ENCODE measurements around the gene LTA. TPM values are rescaled to one million over a fixed set of nuclear protein-coding genes. Genes with fewer than 3 reads are reported as not detected.
"Not testable (repeated sequence)": the region's sequence is repeated elsewhere in the genome, so short reads cannot be mapped to it uniquely, and the experiment has no call there.

Gene LTA
- total RNA-seq, 2 donors from 2014 or later: not detected

DNA sequence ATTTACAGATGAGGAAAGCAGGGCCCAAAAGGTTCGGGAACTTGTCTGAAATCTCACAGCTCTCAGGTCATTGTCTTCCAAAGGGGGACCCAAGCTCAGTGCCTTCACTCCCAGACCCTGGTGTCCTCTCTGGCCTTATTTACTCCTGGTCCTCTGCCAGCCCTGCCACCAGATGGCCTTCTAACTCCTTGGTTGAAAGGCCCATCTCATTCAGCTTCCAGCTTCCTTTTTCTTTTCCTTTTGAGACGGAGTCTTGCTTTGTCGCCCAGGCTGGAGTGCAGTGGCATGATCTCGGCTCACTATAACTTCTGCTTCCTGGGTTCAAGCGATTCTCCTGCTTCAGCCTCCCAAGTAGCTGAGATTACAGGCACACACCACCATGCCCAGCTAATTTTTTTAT is 20.7 kb upstream of the LTA start:
- TF ChIP-seq, protein P1, sequence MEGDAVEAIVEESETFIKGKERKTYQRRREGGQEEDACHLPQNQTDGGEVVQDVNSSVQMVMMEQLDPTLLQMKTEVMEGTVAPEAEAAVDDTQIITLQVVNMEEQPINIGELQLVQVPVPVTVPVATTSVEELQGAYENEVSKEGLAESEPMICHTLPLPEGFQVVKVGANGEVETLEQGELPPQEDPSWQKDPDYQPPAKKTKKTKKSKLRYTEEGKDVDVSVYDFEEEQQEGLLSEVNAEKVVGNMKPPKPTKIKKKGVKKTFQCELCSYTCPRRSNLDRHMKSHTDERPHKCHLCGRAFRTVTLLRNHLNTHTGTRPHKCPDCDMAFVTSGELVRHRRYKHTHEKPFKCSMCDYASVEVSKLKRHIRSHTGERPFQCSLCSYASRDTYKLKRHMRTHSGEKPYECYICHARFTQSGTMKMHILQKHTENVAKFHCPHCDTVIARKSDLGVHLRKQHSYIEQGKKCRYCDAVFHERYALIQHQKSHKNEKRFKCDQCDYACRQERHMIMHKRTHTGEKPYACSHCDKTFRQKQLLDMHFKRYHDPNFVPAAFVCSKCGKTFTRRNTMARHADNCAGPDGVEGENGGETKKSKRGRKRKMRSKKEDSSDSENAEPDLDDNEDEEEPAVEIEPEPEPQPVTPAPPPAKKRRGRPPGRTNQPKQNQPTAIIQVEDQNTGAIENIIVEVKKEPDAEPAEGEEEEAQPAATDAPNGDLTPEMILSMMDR (IDR thresholded peaks at IDR 0.05): peak in 1 of 2 donors; percentile 62
- Histone ChIP-seq H3K36me3 (peaks cover 31% of the 10 kb centered on the region), H3K27ac (peak overlapping the region in 1 of 2 donors; percentile 11)

DNA sequence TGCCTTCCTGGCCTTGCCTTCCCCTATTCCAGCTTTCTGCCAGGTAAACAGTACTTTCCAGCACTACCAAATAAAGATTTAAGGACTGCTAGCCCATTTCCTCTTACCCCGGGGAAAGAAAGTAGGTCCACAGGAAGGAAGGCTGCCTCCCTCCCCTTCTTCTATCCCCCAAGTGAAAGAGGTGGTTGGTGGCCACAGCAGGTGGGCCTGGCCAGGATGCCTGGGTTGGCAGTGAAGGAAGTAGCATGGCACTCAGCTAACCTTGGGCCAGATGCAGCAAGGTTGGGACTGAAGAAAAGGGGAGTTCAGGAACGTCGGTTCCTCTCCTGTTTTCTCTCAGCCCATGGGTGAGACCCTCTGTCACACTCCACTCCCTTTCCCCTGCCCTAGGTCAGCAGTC is 15.8 kb upstream of the LTA start:
- H3K36me3 ChIP-seq: peaks cover 41% of the 10 kb centered on the region
- TF ChIP-seq, protein P1 (IDR thresholded peaks at IDR 0.05): no peak
- peaks cover 0 to 39% of the 10 kb centered on the region in 2 donors for H3K4me1 ChIP-seq
- DNase-seq (ENCODE audit: low spot score): no peak
- H3K9me3 ChIP-seq: no peaks in the 10 kb centered on the region
- H3K27me3 ChIP-seq: no peaks in the 10 kb centered on the region
- no peak overlapping the region for H3K27ac ChIP-seq
- no peak overlapping the region for H3K4me3 ChIP-seq

More for the DNA sequence above, 20.7 kb upstream of the LTA start:
- H3K27me3 ChIP-seq; H3K9me3 ChIP-seq; H3K4me3 ChIP-seq; DNase-seq (ENCODE audit: low spot score): not testable (repeated sequence)
- H3K4me1 ChIP-seq: peaks cover 0 to 16% of the 10 kb centered on the region in 2 donors

DNA sequence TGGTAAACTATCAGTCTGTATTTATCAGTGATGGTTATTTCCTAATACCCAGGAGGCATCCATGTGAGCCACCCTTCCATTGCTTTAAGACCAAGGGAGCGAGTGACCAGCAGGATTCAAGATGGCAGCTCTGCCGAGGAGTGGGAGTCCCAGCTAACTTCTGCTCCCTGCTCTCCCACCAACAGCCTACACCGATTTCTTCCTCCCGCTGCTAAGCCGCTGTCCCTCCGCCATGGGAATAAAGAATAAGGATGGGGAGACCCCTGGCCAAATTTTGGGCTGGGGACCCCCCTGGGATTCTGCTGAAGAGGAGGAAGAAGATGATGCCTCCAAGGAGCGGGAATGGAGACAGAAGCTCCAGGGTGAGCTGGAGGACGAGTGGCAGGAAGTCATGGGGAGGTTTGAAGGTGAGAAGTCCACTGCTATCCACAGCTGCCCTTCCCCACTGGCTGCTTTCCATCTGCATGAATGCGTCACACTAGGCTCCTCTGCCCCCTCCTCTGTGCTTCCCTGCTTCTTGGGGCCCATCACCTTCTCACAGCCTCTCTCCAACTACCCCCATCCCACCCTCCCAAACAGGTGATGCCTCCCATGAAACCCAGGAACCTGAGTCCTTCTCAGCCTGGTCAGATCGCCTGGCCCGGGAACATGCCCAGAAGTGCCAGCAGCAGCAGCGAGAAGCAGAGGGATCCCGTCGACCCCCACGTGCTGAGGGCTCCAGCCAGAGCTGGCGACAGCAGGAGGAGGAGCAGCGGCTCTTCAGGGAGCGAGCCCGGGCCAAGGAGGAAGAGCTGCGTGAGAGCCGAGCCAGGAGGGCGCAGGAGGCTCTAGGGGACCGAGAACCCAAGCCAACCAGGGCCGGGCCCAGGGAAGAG is 14.4 kb upstream of the LTA start:
- H3K27ac ChIP-seq: peak overlapping the region; percentile 19 to 53
- no peaks in the 10 kb centered on the region for H3K9me3 ChIP-seq
- no peak for DNase-seq (ENCODE audit: low spot score)
- peaks cover 41% of the 10 kb centered on the region for H3K36me3 ChIP-seq
- peaks cover 0 to 39% of the 10 kb centered on the region in 2 donors for H3K4me1 ChIP-seq
- TF ChIP-seq, protein P1 (IDR thresholded peaks at IDR 0.05): no peak
- no peaks in the 10 kb centered on the region for H3K27me3 ChIP-seq
- no peak overlapping the region for H3K4me3 ChIP-seq

DNA sequence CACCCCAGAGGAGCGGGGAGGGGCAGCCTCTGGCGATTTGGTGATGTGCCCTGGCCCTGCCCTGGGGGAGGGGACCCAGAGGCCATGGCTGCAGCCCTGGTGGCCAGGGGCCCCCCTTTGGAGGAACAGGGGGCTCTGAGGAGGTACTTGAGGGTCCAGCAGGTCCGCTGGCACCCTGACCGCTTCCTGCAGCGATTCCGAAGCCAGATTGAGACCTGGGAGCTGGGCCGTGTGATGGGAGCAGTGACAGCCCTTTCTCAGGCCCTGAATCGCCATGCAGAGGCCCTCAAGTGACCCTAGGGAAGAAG is 13.8 kb upstream of the LTA start:
- H3K9me3 ChIP-seq: no peaks in the 10 kb centered on the region
- peaks cover 0 to 39% of the 10 kb centered on the region in 2 donors for H3K4me1 ChIP-seq
- DNase-seq (ENCODE audit: low spot score): no peak
- peaks cover 39% of the 10 kb centered on the region for H3K36me3 ChIP-seq
- no peaks in the 10 kb centered on the region for H3K27me3 ChIP-seq
- no peak overlapping the region for H3K4me3 ChIP-seq
- H3K27ac ChIP-seq: peak overlapping the region; percentile 19 to 53
- TF ChIP-seq, protein P1 (IDR thresholded peaks at IDR 0.05): no peak

DNA sequence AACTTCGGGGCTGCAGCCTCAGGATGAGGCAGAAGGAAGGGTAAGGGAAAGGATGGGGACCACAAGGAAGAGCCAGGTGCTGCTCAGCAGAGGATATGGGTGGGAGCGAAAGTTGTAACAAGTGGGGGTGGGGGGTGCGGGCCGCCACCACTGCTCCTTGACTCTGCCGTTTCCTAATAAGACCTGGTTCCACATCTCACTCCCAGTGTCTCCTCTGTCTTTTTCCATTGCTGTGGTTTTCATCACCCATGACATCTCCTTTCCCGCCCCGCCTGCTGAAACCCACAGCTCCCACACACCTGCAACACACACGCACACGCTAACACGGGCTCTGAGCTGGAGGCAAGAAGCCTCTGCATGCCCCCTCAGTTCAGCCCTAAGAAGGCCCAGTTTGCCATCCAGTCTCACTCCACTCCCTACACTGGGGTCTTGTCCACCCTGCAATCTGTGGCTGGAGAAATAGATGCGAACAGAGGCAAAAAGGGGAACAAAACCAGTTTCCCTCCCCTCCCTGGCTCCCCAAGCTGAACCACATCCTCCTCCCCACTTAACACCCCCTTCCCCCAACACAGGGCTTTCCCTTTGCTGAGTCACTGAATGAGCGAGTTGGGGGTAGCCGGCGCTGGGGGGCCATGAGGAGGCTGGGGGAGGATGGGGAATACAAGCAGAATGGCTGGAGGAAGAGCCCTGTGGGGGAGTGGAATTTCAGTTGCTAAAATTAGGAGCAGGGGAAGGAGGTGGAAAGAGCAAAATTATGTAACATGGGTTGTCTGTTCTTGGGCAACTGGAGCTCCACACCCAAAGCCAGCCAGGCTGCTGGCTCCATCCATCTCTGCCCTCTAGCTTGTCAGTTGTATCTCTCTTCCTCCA is 13.2 kb upstream of the LTA start:
- Histone ChIP-seq H3K4me3 (no peak overlapping the region), H3K36me3 (peaks cover 36% of the 10 kb centered on the region), H3K27me3 (no peaks in the 10 kb centered on the region), H3K9me3 (no peaks in the 10 kb centered on the region), H3K27ac (peak overlapping the region; percentile 53 to 54), H3K4me1 (peaks cover 0 to 39% of the 10 kb centered on the region in 2 donors)
- no peak for DNase-seq (ENCODE audit: low spot score)
- TF ChIP-seq, protein P1 (IDR thresholded peaks at IDR 0.05): no peak
